Activated CD8-positive, alpha-beta memory T cell treated with anti-CD3 and anti-CD28 coated beads, Interleukin-2, amount 50 U/mL, for 4 hours (primary cell): Measurements from ENCODE around the gene GTPBP1.

ENCODE experiments used
- DNase-seq: peaks from one replicate; pipeline ENCODE4 v3.0.0-alpha.2; 2020

Gene GTPBP1

DNA sequence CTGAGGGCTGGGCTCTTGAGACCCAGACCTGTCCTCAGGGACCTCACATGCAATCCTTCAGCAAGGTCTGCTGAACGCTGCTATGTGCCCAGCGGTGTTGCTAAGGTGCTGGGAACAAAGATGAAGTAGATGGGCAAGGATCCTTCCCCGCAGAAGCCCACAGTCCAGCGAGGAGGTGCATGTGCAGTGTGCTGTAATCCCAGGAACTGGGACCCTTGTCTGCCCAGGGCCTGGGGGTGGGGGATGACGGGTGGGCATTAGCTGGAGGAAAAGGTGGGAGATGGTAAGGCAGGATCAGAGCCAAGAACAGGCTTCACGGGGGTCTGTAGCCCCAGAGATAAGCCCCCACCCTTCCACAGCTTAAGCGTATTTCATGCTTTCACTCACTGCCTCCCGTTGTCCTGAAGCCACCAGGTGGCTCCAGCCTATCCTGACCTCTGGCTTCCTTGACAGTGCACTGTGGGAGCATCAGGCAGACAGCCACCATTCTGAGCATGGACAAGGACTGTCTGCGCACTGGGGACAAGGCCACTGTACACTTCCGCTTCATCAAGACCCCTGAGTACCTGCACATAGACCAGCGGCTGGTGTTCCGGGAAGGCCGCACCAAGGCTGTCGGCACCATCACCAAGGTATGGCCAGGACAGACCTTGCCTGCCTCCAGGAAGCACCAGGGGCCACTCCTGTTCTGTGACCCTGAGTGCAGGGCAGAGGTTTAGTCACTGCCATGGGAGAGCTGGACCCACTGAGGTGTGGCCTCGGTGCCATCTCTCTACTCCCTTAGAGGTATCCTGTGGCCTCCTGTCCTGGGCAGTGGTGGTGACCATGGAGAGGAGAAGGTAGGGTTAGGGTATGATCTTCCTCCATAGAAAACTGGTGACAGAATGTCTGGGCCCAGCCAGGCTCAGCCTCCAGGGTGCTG, 22.0 kb downstream of the GTPBP1 start:
- no peak for DNase-seq

- DNase-seq: no peak
These were observed 23.4 kb downstream of the GTPBP1 start for GRCh38 chr22:38728871-38729796.

DNA sequence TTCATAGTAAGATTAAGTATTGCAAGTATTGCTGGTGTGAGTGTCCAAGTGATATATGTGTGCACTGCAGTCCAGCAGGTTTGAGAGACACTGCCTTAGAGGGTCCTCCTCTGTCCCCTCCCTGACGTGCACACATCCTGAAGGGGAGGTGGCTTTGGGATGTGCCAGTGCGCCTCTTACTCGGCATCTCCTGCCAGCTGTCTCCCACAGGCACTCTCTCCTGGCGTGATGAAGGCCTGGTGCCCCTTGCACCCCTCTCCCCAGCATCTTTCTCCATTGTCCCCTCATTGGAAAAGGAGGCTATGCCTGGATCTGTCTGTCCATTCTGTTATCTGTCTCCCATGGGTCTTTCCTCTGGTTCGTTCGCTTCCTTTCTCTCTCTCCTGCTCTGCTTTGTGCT, 24.2 kb downstream of the GTPBP1 start:
- DNase-seq: no peak

GRCh38 chr22:38730411-38730871, 24.7 kb downstream of the GTPBP1 start:
- no peak for DNase-seq

- DNase-seq: no peak
These were observed 26.0 kb downstream of the GTPBP1 start for GRCh38 chr22:38731703-38732161.

DNA sequence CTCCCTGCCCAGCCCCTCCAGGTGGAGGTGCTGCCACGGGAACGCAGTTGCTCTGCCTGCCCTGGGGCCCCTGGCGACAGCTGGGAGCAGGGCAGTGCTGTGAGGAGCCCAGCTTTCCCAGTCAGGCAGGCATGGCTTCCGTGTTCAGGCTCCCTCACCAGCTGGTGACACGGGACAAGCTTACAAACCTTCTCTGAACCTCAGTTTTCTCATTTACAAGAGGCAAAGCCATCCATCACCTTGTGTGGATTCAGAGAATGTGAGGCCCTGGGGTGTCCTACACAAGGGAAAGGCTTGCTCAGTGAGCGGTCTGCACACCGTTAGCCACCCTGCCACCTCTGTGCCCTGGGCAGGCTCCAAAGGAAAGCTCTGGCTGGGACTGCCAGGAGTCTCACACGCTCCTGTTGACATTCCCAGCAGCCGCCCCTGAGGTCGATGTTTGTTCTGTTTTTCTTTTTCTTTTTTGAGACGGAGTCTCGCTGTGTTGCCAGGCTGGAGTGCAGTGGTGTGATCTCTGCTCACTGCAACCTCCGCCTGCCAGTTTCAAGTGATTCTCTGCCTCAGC, 26.6 kb downstream of the GTPBP1 start:
- no peak for DNase-seq

DNA sequence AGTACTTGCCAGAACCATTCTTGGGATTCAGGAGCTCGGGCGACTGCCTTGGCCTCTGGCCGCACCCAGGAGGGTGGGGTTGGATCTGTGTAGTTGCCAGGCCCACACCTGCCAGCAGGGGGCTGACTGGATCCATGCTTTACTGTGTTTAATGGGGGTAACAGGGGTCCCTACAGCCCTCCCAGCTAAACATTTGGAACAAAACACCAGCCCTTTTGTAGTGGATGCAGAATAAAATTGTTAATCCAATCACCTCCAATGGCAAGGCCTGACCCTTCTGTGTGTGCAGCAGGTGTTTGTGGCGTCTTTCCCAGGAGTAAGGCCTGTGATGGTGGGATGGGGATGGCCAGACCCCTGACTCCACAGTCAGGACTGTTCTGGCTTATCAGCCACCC, 27.6 kb downstream of the GTPBP1 start:
- peak; percentile 64 for DNase-seq

DNA sequence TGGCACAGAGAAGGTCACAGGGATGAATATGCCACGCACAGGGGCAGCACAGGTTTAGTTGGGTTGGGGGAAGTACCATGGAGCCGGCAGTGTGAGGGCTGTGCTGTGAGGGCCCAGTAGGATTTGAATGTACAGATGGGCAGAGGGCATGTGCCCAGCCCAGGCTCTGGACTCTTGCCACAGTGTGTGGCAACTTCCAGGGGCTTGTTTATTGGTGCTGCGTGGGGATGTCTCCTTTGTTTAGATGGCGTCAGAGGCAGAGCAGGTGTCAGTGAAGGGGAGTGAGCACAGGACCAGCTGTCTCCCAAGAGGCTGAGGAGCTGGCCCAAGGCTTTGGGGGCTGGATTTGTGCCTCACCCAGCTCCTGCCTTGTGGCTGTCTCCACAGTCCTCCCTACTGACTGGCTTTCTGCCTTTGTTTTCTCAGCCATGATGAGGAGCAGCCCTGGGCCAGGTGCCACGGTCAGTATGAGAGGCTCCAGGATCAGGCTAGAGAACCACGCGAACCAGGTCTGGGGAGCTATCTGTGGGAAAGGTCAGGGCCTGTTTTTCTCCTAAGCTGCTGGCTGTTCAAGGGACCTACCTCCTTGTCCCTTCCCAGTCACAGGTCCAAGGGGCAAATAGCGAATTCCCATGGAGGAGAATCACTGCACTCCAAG, 28.1 kb downstream of the GTPBP1 start:
- no peak for DNase-seq

DNA sequence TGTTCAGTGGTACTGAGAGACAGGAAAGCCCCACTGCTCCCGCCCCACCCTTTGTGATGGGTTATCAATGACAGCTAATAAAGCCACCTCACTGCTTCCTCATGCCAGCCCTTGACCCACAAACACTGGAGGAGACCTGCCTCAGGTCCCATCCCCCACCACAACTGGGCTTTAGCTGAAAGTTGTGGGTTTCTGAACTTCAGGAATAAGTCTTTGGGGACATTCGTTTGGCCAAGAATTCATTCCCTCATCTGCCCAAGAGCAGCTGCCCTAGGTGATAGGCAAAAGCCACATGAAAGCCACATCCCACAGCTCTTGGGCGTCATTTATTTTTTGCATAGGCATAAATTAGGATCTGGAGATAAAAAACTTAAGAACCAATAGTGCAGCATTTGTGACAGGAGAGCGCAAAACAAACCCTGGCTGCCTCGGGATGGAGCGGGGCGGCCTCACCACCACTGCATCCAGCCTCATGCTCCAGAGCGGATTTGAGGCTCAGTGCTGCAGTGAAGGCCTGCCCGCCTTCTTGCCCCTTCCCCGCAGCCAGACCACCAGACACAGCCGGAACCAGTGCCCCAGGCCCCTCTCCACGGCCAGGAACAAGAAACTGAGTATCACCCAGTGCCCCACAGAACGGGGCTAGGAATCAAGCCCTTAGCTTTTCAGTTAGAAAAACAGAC, 28.8 kb downstream of the GTPBP1 start:
- DNase-seq: no peak

GRCh38 chr22:38735126-38735464, 29.4 kb downstream of the GTPBP1 start:
- no peak for DNase-seq

DNA sequence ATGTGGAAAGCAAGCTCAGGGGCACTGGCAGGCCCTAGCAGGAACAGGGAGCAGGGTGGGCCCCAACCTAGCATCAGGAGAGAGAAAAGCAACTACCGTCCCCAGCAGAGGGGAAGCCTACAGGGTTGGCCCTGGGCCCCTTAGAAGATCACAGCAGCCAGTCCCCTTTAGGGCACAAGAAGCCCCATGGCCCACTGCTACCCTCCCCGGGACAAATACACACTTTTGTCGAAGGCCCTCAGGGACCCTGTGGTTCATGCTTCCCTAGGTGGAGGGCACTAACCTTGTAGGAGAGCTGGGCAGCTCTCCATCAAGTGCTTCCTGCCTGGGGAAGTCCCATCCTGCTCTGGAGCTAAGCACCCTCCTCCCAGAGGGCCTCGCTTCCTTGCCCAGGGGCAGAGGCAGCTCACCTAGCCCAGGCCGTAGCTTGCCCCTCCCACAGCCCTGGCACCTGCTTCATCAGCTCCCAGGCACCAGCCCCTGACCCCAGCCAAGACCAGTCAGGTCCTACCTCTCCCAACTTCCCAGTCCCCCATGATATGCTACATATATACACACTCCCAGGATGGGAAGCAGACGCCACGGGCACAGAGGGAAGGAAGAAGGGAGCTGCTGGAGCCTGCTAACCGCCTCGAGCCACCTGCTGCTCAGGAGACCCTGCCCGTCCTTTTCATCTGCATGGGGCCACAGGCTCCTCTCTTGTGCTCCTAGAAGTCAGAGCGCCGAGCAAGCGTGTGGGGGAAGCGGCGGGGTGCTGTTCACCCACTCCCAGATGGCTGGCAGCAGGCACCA, 29.9 kb downstream of the GTPBP1 start:
- no peak for DNase-seq

DNA sequence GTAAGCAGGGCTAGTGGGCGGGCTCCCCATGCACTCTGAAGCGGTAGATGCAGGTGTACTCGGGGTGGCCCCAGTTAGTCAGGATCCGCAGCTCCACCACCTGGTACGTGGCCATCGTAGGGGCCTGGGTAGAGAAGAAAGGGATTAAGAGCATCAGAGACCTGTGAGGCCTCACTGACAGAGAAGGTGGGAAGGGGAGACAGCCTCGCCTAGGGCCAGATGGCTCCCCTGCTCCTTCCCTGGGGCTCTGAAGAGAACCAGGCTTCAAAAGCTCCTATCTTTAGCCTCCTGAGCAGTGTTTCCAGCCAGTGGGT, 30.5 kb downstream of the GTPBP1 start:
- no peak for DNase-seq

DNA sequence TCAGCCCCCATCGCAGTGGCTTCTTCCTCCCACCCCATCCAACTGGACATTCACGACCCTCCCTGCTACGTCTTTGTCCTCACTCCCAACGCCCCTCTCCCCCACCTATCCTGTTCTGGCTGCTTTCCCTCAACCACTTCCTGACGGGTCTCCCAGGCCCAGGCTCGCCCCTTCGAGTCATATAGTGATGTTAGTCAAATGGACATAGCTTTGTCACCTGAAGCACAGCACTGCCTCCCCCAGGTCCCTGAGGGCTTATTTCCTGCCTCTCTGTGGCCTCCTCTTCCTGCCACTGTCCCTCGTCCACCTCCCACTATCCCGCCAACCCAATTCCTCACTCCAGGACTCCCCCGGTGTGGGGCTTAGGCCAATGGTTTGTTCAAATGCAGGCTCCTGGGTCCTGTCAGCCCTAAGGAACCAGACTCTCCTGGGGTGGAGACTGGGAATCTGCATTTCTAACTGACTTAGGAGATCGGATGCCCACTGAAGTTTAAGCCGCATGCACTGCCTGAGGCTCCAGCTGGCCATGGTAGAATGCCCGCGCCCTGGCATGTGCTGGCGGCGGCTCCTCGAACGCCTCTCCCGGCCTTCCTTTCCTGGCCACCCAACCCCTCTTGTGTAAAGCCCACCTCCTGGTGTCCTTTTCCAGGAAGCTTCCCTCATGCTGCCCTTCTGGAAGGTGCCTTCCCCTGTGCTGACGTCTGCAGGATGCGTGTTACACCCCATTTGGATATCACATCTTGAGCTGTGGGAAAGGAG, 31.7 kb downstream of the GTPBP1 start:
- DNase-seq: no peak

DNA sequence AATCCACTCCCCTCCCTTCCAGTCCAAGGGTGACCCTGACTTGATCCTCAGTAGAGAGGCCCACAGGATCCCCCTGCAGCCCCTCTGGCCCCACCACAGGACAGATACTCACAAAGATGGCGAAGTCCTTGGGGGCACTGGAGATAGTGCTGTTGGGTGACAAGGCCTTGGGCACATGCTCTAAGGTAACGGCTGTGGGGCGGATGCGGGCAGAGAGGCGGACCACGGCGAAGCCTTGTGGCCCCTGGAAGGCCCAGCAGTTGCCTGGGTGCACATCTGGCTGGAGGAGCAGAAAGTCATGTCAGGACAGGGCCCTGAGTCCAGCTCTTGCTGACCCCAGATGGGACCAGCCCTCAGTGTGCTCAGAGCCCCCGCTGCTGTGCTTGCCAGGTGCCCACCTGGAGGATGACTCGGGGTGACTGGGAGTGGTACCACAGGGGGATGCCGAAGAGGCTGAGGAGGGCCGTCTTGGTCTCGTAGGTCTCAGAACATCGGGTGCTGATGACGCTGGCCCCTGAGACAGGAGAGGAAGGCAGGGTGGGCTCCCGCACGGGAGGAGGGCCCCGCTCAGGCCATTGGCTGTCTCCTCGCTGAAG, 32.8 kb downstream of the GTPBP1 start:
- DNase-seq: no peak

- DNase-seq: no peak
These were observed 33.7 kb downstream of the GTPBP1 start for GRCh38 chr22:38739300-38740055.

- DNase-seq: no peak
These were observed 34.5 kb downstream of the GTPBP1 start for GRCh38 chr22:38740116-38740723.

DNA sequence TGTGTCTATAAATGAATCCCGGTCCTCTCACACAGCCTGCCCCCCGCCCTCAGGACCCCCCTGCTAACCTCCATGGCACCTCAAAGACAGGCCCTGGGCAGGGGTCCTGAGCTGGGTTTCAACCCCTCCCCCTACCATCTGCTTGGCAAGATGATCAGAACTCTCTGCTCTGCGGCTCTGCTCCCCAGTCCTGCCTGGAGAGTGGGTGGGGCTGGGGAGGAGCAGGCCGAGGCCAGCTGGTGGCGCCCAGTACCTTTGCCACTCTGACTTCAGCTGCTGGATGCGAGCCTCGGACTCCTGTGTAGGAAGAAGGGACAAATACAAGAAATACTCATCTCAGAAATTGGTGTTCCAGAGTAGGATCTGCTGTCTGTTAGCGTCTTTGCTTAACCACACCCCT, 35.0 kb downstream of the GTPBP1 start:
- DNase-seq: no peak

DNA sequence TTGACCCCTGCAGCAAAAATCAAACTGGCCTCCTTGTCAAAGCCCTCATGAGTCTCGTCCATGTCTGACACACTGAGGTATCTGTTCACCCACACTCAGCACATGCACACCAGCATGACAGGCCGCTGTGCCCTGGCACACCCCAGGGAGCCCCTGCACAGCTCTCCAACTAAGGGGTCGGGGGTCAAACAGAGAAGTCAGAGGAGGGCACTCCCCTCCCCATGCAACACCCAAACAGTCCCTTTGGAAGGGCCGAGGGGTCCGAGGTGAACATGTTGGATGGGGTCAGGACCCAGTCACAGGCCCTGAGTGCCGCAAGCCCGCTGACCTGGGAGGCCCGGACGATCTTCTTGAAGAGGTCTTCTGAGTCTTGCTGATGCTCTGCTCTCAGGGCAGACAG, 35.4 kb downstream of the GTPBP1 start:
- DNase-seq: no peak

- no peak for DNase-seq
These were observed 35.8 kb downstream of the GTPBP1 start for GRCh38 chr22:38741576-38741975.
